Endothelial cell of umbilical vein (primary cell): ENCODE measurements around the gene POLR1H.

ENCODE experiments used
- EZH2 ChIP-seq: IDR thresholded peaks from 2 replicates; pipeline ENCODE4 v1.6.1; 2012; ENCODE audit warnings: borderline replicate concordance, low read depth, mild to moderate bottlenecking, moderate library complexity, low read length, inconsistent platforms; ENCODE audit not compliant: severe bottlenecking
- POLR2A ChIP-seq: IDR thresholded peaks from 2 replicates; pipeline ENCODE4 v1.6.1; 2012; ENCODE audit warnings: low read depth, mild to moderate bottlenecking, control low read depth, low read length

GRCh38 chr6:30100154-30100553, 39.1 kb downstream of the POLR1H start:
- no peak for TF ChIP-seq POLR2A
- no peak for TF ChIP-seq EZH2
